ENCODE data around the gene ABCF3.

The ABCF3 gene

DNA sequence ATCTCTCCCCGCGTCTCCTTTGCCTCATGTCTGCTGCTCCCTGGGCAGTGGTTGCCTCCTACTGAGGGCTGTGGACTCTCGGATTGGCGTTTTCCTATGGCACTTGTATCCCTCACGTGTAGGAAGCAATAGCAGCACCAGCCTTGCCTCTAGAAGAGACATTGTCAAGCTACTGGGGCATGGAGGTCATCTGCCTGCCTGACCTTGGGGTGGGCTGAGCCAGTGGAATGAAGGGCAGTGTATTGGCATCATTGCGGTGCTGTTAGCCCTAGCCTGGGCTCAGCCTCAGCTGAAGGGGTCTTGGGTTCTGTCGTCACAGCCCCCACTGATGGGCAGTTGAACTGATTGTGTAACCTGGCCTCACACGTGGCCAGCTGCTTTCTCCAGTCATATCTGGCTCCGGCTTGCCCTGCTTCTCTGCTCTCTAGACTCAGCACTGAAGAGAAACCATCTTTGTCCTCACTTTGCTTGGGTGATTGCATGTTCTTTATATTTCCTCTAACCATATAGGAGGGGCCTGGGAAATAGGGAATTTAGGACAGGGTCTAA, 8.1 kb downstream of the ABCF3 start:
- DNase-seq (ENCODE audit: low read depth), result no peak
- TF ChIP-seq, protein P1, sequence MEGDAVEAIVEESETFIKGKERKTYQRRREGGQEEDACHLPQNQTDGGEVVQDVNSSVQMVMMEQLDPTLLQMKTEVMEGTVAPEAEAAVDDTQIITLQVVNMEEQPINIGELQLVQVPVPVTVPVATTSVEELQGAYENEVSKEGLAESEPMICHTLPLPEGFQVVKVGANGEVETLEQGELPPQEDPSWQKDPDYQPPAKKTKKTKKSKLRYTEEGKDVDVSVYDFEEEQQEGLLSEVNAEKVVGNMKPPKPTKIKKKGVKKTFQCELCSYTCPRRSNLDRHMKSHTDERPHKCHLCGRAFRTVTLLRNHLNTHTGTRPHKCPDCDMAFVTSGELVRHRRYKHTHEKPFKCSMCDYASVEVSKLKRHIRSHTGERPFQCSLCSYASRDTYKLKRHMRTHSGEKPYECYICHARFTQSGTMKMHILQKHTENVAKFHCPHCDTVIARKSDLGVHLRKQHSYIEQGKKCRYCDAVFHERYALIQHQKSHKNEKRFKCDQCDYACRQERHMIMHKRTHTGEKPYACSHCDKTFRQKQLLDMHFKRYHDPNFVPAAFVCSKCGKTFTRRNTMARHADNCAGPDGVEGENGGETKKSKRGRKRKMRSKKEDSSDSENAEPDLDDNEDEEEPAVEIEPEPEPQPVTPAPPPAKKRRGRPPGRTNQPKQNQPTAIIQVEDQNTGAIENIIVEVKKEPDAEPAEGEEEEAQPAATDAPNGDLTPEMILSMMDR (IDR thresholded peaks at IDR 0.05; ENCODE audit: control insufficient read depth, insufficient read depth, low read depth, low read length, missing control alignments), result no peak
- no peak overlapping the region for H3K4me3 ChIP-seq (ENCODE audit: control insufficient read depth, low read depth, low read length)

DNA sequence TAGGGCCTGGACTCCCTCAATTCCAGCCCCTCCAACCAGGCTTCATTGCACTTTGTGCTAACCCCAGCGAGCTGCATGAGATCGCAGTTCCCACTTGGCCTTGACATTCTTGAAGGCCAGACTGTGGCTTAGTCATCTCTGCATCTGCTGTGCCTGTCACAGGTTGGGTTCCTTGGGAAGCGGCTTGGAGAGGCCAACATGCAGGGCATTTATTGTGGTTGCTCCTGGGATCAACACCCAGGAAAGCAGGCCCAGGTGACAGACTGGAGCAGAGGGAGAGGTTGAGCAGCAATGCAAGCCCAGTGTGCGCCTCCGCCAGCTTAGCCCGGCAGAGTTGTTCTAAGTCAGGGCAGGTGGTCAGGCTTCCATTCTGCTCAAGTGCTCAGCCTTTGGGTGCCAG, 10.5 kb downstream of the ABCF3 start:
- no peak for DNase-seq (ENCODE audit: low read depth)

DNA sequence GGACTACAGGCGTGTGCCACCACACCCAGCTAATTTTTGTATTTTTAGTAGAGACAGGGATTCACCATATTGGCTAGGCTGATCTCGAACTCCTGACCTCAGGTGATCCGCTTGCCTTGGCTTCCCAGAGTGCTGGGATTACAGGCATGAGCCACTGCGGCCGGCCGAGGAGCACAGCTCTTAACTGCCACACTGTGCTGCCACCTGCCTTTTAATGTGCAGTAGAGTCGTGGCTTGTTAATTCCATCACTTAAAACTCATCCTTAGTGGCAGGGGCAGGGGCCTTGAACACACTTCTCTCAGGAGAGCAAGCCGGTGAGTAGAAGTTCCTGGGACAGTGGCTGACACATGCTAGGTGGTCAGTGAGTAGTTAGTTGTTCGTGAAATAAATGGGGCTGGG, 12.5 kb downstream of the ABCF3 start:
- DNase-seq (ENCODE audit: low read depth), result no peak
- TF ChIP-seq, protein P1 (IDR thresholded peaks at IDR 0.05; ENCODE audit: control insufficient read depth, insufficient read depth, low read depth, low read length, missing control alignments), result no peak
- H3K4me3 ChIP-seq (ENCODE audit: control insufficient read depth, low read depth, low read length), result no peak overlapping the region

More for the DNA sequence above, 10.5 kb downstream of the ABCF3 start:
- no peak overlapping the region for H3K4me3 ChIP-seq (ENCODE audit: control insufficient read depth, low read depth, low read length)
- TF ChIP-seq, protein P1 (IDR thresholded peaks at IDR 0.05; ENCODE audit: control insufficient read depth, insufficient read depth, low read depth, low read length, missing control alignments), result no peak

DNA sequence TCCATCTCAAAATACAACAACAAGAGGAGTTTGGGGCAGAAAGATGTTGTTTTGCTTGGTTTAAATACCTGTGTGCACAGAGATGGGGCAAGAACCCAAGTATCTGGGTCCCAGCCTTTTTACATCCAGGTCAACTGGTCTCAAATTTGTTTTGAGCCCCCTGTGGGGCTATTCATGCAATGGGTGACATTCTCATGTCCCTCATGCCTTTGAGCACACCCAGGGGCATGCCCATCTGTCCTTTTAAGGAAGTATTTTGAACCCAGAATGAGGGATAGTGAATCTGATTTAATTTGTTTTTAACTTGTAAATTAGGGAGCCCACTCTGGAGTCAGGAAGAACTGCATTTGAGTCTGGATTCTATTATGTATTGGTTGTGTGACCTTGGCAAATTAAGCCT, 14.8 kb downstream of the ABCF3 start:
- no peak for DNase-seq (ENCODE audit: low read depth)
- TF ChIP-seq, protein P1 (IDR thresholded peaks at IDR 0.05; ENCODE audit: control insufficient read depth, insufficient read depth, low read depth, low read length, missing control alignments), result no peak
- no peak overlapping the region for H3K4me3 ChIP-seq (ENCODE audit: control insufficient read depth, low read depth, low read length)

DNA sequence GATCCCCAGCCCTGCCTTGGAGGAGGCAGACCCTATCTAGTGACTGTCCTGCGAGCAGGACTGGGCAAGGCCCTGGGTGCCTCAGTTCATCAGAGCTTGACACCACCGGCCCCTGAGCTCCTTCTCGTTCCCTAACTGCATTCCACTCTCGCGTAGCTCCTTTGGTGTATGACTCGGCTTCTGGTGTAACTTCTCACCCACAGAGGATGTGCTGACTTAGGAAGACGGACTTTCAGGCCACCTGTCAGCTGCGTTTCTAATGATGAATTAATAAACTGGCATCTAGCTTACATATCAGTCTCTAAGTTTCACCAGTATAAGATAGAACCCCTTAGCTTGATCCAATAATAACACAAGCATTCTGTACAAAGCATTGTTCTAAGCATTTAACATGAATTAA, 17.5 kb downstream of the ABCF3 start:
- no peak overlapping the region for H3K4me3 ChIP-seq (ENCODE audit: control insufficient read depth, low read depth, low read length)

DNA sequence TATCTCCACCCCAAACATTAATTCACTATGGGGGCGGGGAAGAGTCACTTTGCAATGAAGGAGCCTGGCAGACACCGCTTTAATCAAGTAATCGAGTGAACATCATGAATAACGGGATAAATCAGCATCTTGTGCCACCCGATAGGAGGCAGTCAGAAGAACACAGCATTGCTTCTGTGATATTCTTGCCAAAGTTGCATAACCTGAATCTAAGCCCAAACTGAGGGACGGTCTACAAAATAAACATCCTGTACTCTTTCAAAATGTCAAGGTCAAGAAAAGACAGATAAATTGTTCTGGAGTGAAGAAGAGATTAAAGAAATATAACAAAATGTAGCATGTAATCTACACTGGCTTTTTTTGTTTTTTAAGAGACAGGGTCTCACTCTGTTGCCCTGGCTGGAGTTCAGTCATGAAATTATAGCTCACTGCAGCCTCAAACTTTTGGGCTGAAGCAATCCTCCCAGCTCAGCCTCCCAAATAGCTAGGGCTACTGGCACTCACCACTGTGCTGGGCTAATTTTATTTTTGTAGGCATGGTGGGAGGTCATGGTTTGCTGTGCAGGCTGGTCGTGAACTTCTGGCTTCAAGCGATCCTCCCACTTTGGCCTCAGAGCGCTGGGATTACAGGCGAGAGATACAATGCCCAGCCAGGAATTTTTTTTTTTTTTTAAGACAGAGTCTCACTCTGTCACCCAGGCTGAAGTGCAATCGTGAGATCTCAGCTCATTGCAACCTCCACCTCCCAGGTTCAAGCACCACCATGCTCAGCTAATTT, 23.3 kb downstream of the ABCF3 start:
- H3K4me3 ChIP-seq (ENCODE audit: control insufficient read depth, low read depth, low read length), result no peak overlapping the region
- TF ChIP-seq, protein P1 (IDR thresholded peaks at IDR 0.05; ENCODE audit: control insufficient read depth, insufficient read depth, low read depth, low read length, missing control alignments), result no peak
- no peak for DNase-seq (ENCODE audit: low read depth)

More for the DNA sequence above, 17.5 kb downstream of the ABCF3 start:
- TF ChIP-seq, protein P1 (IDR thresholded peaks at IDR 0.05; ENCODE audit: control insufficient read depth, insufficient read depth, low read depth, low read length, missing control alignments), result no peak
- DNase-seq (ENCODE audit: low read depth), result no peak

All from AG09309 (cell line).